Mucosa of descending colon (tissue), 3 donors: ENCODE data around the gene RAF1. TPM values are rescaled to one million over a fixed set of nuclear protein-coding genes. Genes with fewer than 3 reads are reported as not detected.
"Not testable (repeated sequence)": the region's sequence is repeated elsewhere in the genome, so short reads cannot be mapped to it uniquely, and the experiment has no call there.

Source experiments
- ATAC-seq: fragments of 200-7000 bp; cut with Tn5 transposase; one replicate; pipeline ENCODE4 v1.9.1; 2020; ENCODE audit warnings: mild to moderate bottlenecking, moderate library complexity
- DNase-seq, 3 donors: peaks; one replicate each; pipeline ENCODE4 v3.0.0-alpha.2; 2020
- H3K36me3 ChIP-seq: fragments of 200-600 bp; one replicate; pipeline ENCODE4 v1.8.0; 2021; ENCODE audit warnings: low read depth, mild to moderate bottlenecking
- H3K4me1 ChIP-seq: fragments of 200-600 bp; one replicate; pipeline ENCODE4 v1.8.0; 2021; ENCODE audit warnings: low read depth, mild to moderate bottlenecking
- H3K4me3 ChIP-seq: fragments of 200-600 bp; one replicate; pipeline ENCODE4 v1.8.0; 2021; ENCODE audit warnings: mild to moderate bottlenecking
- H3K9me3 ChIP-seq: fragments of 200-600 bp; one replicate; pipeline ENCODE4 v1.8.0; 2021; ENCODE audit warnings: mild to moderate bottlenecking
- intact Hi-C, 2 donors: fragments of 100-400 bp; cut with DNase I in 1 of 2; cut with micrococcal nuclease in 1 of 2; formaldehyde crosslinking; loops; one replicate each; pipeline versions ENCODE4 v1.11.0 to v1.11.1; 2022; cut with DNase I, micrococcal nuclease
- total RNA-seq, 3 donors: library from RNA; stranded (reverse); fragmentation: NEBNext Ultra II Directional in 2 of 3; extraction: Animal tissue kit (Norgen Biotek cat#: 25700) in 2 of 3; gene quantifications; one replicate each; pipeline versions ENCODE4 v1.2.1 to v1.2.4, GENCODE V29; 2021 to 2023
- TF ChIP-seq, protein P1 (sequence below): fragments of 200-600 bp; IDR thresholded peaks from one replicate; pipeline ENCODE4 v1.8.0; 2022; ENCODE audit warnings: antibody characterized with exemption, mild to moderate bottlenecking
- donor health status: DM: no; HTN: no; CAD: no; lungs with moderate emphysema.
- donor health status: DM: no; HTN: no; CAD: no.
- donor health status: DM: no; HTN: yes; CAD: no.

Gene RAF1
- total RNA-seq, 3 donors from 2014 or later, result 75.4 to 99.7 (median 76.9) TPM

- intact Hi-C loops, result no loop called here
- no peaks in the 10 kb centered on the region for H3K9me3 ChIP-seq
- peak in 2 of 3 donors; percentile 54 to 75 for DNase-seq
- H3K4me3 ChIP-seq, result no peak overlapping the region
- H3K4me1 ChIP-seq, result peaks cover 5% of the 10 kb centered on the region
- peak; percentile 96 for ATAC-seq
- H3K36me3 ChIP-seq, result no peaks in the 10 kb centered on the region
- TF ChIP-seq, protein P1, sequence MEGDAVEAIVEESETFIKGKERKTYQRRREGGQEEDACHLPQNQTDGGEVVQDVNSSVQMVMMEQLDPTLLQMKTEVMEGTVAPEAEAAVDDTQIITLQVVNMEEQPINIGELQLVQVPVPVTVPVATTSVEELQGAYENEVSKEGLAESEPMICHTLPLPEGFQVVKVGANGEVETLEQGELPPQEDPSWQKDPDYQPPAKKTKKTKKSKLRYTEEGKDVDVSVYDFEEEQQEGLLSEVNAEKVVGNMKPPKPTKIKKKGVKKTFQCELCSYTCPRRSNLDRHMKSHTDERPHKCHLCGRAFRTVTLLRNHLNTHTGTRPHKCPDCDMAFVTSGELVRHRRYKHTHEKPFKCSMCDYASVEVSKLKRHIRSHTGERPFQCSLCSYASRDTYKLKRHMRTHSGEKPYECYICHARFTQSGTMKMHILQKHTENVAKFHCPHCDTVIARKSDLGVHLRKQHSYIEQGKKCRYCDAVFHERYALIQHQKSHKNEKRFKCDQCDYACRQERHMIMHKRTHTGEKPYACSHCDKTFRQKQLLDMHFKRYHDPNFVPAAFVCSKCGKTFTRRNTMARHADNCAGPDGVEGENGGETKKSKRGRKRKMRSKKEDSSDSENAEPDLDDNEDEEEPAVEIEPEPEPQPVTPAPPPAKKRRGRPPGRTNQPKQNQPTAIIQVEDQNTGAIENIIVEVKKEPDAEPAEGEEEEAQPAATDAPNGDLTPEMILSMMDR, result peak; percentile 48
Measured at GRCh38 chr3:12706504-12707253, 42.8 kb upstream of the RAF1 start.

GRCh38 chr3:12705981-12706380 is 42.1 kb upstream of the RAF1 start:
- intact Hi-C loops, result no loop called here
- no peak for DNase-seq
- TF ChIP-seq, protein P1, result no peak
- ATAC-seq, result no peak
- no peaks in the 10 kb centered on the region for H3K9me3 ChIP-seq
- H3K4me1 ChIP-seq, result peaks cover 5% of the 10 kb centered on the region
- H3K4me3 ChIP-seq, result no peak overlapping the region
- no peaks in the 10 kb centered on the region for H3K36me3 ChIP-seq

GRCh38 chr3:12705374-12705926 is 41.5 kb upstream of the RAF1 start:
- no peak for DNase-seq
- ATAC-seq, result no peak

GRCh38 chr3:12702501-12702900 is 38.6 kb upstream of the RAF1 start:
- TF ChIP-seq, protein P1, result no peak
- ATAC-seq, result no peak

More at GRCh38 chr3:12705374-12705926, 41.5 kb upstream of the RAF1 start:
- intact Hi-C loops, result no loop called here
- Histone ChIP-seq H3K4me1 (peaks cover 5% of the 10 kb centered on the region), H3K9me3 (no peaks in the 10 kb centered on the region), H3K4me3 (no peak overlapping the region), H3K36me3 (no peaks in the 10 kb centered on the region)
- TF ChIP-seq, protein P1, result no peak

GRCh38 chr3:12701601-12702000 is 37.7 kb upstream of the RAF1 start:
- intact Hi-C loops, DNase-seq, H3K36me3 ChIP-seq, H3K4me1 ChIP-seq, ATAC-seq, H3K9me3 ChIP-seq, H3K4me3 ChIP-seq: not testable (repeated sequence)

More at GRCh38 chr3:12702501-12702900, 38.6 kb upstream of the RAF1 start:
- intact Hi-C loops, result no loop called here
- Histone ChIP-seq H3K4me1 (peaks cover 5% of the 10 kb centered on the region), H3K4me3 (no peak overlapping the region), H3K36me3 (no peaks in the 10 kb centered on the region), H3K9me3 (no peaks in the 10 kb centered on the region)
- DNase-seq, result no peak

DNA sequence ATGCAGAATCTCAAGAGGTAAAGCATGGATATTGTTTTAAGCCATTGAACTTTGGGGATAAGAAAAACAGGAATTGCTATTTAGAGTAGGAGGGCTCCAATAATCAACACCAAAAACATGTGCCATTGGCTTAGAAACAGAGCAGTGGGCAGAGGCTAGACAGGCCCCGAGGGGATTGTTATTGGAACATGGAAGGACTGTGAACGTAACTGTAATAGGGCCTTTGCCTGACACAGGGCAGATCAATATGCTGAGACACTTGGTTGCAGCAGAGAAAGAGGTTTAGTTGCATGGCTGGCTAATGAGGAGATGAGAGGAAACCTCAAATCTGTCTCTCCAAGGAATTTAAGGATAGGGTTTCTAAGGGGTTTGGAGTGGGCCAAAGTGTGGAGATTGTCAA is 36.9 kb upstream of the RAF1 start:
- Histone ChIP-seq H3K4me3 (no peak overlapping the region), H3K9me3 (no peaks in the 10 kb centered on the region), H3K4me1 (peaks cover 5% of the 10 kb centered on the region), H3K36me3 (no peaks in the 10 kb centered on the region)
- ATAC-seq, result no peak
- TF ChIP-seq, protein P1, result no peak
- DNase-seq, result no peak
- intact Hi-C loops, result no loop called here
